ENCODE measurements around the gene CNPY4.
"Not testable (repeated sequence)": the region's sequence is repeated elsewhere in the genome, so short reads cannot be mapped to it uniquely, and the experiment has no call there.

The CNPY4 gene

GRCh38 chr7:100128637-100128963, 9.2 kb downstream of the CNPY4 start:
- TF ChIP-seq, protein P1, sequence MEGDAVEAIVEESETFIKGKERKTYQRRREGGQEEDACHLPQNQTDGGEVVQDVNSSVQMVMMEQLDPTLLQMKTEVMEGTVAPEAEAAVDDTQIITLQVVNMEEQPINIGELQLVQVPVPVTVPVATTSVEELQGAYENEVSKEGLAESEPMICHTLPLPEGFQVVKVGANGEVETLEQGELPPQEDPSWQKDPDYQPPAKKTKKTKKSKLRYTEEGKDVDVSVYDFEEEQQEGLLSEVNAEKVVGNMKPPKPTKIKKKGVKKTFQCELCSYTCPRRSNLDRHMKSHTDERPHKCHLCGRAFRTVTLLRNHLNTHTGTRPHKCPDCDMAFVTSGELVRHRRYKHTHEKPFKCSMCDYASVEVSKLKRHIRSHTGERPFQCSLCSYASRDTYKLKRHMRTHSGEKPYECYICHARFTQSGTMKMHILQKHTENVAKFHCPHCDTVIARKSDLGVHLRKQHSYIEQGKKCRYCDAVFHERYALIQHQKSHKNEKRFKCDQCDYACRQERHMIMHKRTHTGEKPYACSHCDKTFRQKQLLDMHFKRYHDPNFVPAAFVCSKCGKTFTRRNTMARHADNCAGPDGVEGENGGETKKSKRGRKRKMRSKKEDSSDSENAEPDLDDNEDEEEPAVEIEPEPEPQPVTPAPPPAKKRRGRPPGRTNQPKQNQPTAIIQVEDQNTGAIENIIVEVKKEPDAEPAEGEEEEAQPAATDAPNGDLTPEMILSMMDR (IDR thresholded peaks at IDR 0.05; ENCODE audit: low read depth, low read length, missing control alignments), result no peak
- no peak overlapping the region for H3K4me3 ChIP-seq (replicated peaks; ENCODE audit: low read depth, low read length)
- DNase-seq (ENCODE audit: extremely low read depth, low read depth), result no peak

- not testable (repeated sequence) for DNase-seq (ENCODE audit: extremely low read depth, low read depth); H3K4me3 ChIP-seq (replicated peaks; ENCODE audit: low read depth, low read length)
Observed at GRCh38 chr7:100130220-100130607, 10.8 kb downstream of the CNPY4 start.

DNA sequence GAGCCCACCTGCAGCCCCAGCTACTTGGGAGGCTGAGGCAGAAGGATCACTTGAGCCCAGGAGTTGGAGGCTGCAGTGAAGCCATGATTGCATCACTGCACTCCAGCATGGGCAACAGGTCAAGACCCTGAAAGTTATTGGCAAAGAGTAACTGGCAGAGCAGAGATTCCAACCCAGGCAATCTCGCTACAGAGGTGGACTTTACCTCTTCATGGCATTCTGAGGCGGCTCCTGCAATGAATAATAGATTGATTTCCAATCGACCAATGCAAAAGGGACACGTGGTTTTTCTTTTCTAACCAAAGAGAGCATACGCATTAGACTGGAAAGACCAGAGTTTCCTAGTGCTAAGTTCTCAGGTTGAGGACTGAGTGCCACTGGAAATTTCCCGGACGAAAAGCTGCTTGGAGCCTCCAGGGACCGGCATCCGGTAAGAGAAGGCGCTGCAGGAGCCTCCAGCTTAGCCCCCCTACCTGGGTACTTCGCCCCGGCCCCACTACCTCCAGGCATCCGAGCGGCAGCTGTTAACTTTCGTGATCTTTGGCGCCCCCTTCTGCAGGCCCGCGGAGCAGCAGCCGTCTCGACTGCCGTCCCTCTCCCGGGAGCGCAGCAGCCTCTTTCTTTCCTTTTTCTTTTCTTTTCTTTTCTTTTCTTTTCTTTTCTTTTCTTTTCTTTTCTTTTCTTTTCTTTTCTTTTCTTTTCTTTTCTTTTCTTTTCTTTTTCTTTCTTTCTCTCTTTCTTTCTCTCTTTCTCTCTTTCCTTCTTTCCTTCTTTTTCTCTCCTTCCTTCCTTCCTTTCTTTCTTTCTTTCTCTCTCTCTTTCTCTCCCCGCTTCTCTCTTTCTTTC, 11.4 kb downstream of the CNPY4 start:
- TF ChIP-seq, protein P1 (IDR thresholded peaks at IDR 0.05; ENCODE audit: low read depth, low read length, missing control alignments), result peak; percentile 57
- DNase-seq (ENCODE audit: extremely low read depth, low read depth), result no peak

GRCh38 chr7:100132126-100132525, 12.7 kb downstream of the CNPY4 start:
- no peak for DNase-seq (ENCODE audit: extremely low read depth, low read depth)
- TF ChIP-seq, protein P1 (IDR thresholded peaks at IDR 0.05; ENCODE audit: low read depth, low read length, missing control alignments), result no peak
- no peak overlapping the region for H3K4me3 ChIP-seq (replicated peaks; ENCODE audit: low read depth, low read length)

More for the DNA sequence above, 11.4 kb downstream of the CNPY4 start:
- no peak overlapping the region for H3K4me3 ChIP-seq (replicated peaks; ENCODE audit: low read depth, low read length)

DNA sequence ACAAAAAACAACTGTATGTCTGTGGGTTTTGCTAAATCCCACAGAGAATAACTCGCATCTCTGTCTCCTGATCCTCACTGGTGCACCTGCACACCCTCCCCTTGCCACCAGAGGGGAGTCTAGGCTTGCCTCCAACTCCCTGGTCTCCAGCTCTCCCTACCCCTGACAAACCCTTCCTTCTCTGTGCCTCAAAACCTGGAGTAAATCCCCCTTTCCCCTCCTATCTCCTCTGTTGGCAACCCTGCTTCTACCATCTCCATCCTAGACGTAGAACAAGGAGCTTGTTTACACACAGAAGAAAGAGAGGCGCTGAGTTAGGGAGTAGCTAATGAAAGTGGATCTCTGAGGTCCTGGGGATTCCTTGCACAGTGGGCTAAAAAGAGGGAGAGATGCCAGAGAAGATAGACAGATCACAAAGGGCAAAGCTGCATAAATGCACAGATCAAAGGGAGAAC, 13.3 kb downstream of the CNPY4 start:
- DNase-seq (ENCODE audit: extremely low read depth, low read depth), result peak; percentile 40
- no peak overlapping the region for H3K4me3 ChIP-seq (replicated peaks; ENCODE audit: low read depth, low read length)
- TF ChIP-seq, protein P1 (IDR thresholded peaks at IDR 0.05; ENCODE audit: low read depth, low read length, missing control alignments), result peak; percentile 93

DNA sequence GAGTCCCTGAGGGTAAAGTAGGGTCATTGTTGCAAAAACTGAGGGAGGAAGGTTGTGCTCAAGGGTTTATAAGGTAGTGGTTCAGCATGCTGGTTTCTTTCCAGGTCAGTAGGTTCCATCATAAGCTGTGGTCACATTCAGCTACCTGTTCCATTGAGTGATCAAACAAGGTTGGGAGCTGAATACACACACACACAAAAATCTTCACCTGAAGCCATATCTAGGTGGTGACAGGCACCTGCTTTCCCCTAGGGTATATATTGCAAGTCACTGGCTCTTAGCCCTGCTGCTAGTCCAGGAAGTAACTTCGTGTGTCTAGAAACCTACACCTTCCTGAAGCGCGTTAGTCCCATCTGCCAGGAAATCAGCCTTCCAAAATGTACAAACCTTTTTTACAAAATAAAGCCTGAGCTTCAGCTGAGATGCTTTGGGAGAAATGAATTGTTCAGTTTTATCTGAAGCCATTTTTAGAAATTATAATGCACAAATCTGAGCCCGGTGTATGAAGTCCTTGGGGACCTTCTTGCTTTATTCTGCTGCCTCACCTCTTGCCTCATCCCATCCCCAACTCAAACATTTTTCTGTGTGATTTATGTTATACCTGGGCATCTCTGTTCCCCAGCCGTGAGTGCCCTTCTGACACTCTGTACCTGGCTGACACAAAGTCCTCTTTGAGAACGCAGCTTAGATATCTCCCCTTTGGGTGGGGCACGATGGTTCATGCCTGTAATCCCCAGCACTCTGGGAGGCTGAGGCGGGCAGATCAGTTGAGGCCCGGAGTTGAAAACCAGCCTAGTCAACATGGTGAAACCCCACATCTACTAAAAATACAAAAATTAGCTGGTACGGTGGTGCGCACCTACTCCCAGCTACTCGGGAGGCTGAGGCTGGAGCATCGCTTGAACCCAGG, 18.7 kb downstream of the CNPY4 start:
- TF ChIP-seq, protein P1 (IDR thresholded peaks at IDR 0.05; ENCODE audit: low read depth, low read length, missing control alignments), result no peak
- no peak overlapping the region for H3K4me3 ChIP-seq (replicated peaks; ENCODE audit: low read depth, low read length)
- no peak for DNase-seq (ENCODE audit: extremely low read depth, low read depth)

DNA sequence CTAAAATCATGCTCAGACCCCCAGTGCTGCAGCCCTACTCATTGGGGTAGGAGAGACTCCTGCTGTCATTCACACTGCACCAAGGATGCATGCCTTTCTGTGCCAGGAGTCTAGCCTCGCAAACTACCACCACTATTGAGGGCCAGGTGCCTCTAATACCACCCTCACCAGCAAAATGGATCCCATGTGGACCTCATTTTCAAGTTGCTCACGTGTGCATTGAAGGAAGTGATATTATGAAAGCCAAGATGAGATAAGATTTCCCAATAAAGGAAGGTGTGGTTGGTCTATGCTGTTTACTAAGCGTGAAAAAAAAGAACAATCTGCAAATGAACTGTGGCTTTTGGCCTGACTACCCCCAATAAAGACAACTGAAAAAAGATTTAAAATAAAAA, 22.1 kb downstream of the CNPY4 start:
- TF ChIP-seq, protein P1 (IDR thresholded peaks at IDR 0.05; ENCODE audit: low read depth, low read length, missing control alignments), result no peak
- no peak for DNase-seq (ENCODE audit: extremely low read depth, low read depth)
- no peak overlapping the region for H3K4me3 ChIP-seq (replicated peaks; ENCODE audit: low read depth, low read length)
